HUDEP-2 (cell line): Measurements from ENCODE around the gene ZNF746.
A peak's percentile ranks its signal among the peaks of the same experiment; 100 is the strongest.

Experiments
- DNase-seq, 76 experiments: peaks; one replicate each; lab custom pipeline; 2025; ENCODE audit not compliant: unreplicated experiment in 76 of 76; lab: John Stamatoyannopoulos, UW

The ZNF746 gene

DNA sequence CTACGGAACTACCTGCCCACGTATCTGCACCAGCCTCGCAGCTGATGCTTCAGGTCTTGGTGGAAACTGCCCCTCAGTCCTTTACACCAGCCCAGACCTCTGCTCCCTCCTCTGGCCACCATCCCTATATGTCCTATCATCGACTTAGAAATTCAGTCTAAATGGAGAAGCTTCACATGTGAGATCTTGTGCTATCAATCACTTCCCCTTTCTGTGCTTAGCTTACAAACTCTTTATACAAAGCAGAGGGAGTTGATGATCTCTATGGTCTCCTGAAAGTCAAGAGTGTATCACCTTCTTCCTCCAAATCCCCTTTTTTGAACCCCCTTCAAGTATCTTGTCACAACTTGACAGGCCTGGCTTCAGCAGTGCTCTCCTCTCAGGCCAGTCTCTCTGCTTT is 67.4 kb downstream of the ZNF746 start:
- no peak for DNase-seq

DNA sequence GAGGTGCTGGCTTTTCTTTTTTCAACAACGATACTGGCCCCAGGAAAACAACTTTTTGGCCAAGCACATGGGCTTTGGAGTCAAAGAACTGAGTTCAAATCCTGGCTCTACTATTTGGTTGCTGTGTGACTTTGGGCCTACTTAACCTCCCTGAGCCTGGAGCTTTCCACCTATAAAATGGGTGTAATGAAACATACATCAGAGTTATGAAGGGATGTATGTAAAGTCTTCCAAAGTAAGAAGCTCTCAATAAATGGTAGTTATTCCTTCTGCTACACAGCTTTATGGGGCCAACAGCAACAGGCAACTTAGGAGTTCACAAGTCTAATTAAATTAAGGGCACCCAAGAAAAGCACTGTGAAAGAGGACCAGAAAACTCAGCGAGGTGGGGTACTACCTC is 69.7 kb downstream of the ZNF746 start:
- DNase-seq, result peak in 2 of 76 experiments; percentile 3 to 8

- DNase-seq, result no peak
Observed at GRCh38 chr7:149427096-149427680, 70.4 kb downstream of the ZNF746 start.

GRCh38 chr7:149423449-149424110 is 74.0 kb downstream of the ZNF746 start:
- no peak for DNase-seq

- peak in 6 of 76 experiments; percentile 6 to 45 (median 38) for DNase-seq
Observed at GRCh38 chr7:149422914-149423301, 74.7 kb downstream of the ZNF746 start.
